Sigmoid colon (tissue), 7 donors: Measurements from ENCODE around the gene SNRPD2. TPM values are rescaled to one million over a fixed set of nuclear protein-coding genes. Genes with fewer than 3 reads are reported as not detected.
"Not testable (repeated sequence)": the region's sequence is repeated elsewhere in the genome, so short reads cannot be mapped to it uniquely, and the experiment has no call there.

ENCODE experiments used
- DNase-seq: peaks from one replicate; pipeline ENCODE4 v3.0.0-alpha.2; 2019
- H3K27ac ChIP-seq, 4 donors: fragments of 200-600 bp; sonication (generic); one replicate each; pipeline ENCODE4 v1.5.1; 2016 to 2019; ENCODE audit warnings: mild to moderate bottlenecking in 1 of 4
- H3K27me3 ChIP-seq, 3 donors: fragments of 200-600 bp; sonication (generic); one replicate each; pipeline ENCODE4 v1.5.1; 2019; ENCODE audit warnings: mild to moderate bottlenecking in 1 of 3
- H3K36me3 ChIP-seq, 4 donors: fragments of 200-600 bp; sonication (generic); one replicate each; pipeline ENCODE4 v1.5.1; 2016 to 2019
- H3K4me1 ChIP-seq, 4 donors: fragments of 200-600 bp; sonication (generic); one replicate each; pipeline ENCODE4 v1.5.1; 2017 to 2019
- H3K4me3 ChIP-seq, 4 donors: fragments of 200-600 bp; sonication (generic); one replicate each; pipeline ENCODE4 v1.5.1; 2017 to 2019; ENCODE audit warnings: mild to moderate bottlenecking in 2 of 4, moderate library complexity in 1 of 4
- H3K9me3 ChIP-seq, 4 donors: fragments of 200-600 bp in 3 of 4; sonication (generic) in 3 of 4; one replicate each; pipeline versions ENCODE4 v1.5.1 to v1.6.1; 2013 to 2019
- CTCF ChIP-seq, 4 experiments: fragments of 450-650 bp in 3 of 4; fragments of 200-600 bp in 1 of 4; IDR thresholded peaks; one replicate each; pipeline ENCODE4 v1.5.1; 2016 to 2019; ENCODE audit warnings: antibody characterized with exemption in 4 of 4, mild to moderate bottlenecking in 3 of 4, moderate library complexity in 2 of 4
- EP300 ChIP-seq, 4 donors: sonication (generic); formaldehyde crosslinking; IDR thresholded peaks; one replicate each; pipeline ENCODE4 v1.6.1; 2017; ENCODE audit warnings: antibody characterized with exemption in 4 of 4
- POLR2A ChIP-seq, 2 donors: fragments of 450-650 bp; IDR thresholded peaks; one replicate each; pipeline ENCODE4 v1.6.1; 2016; ENCODE audit warnings: antibody characterized with exemption in 2 of 2, mild to moderate bottlenecking in 2 of 2, moderate library complexity in 2 of 2
- POLR2AphosphoS5 ChIP-seq, 4 donors: sonication (generic); formaldehyde crosslinking; IDR thresholded peaks; one replicate each; pipeline ENCODE4 v1.6.1; 2017; ENCODE audit warnings: antibody characterized with exemption in 4 of 4
- WGBS, 2 donors: extraction: QIAGEN DNeasy Blood & Tissue Kit; methylation state at CpG; one replicate each; pipeline ENCODE4 v1.1.7; 2013; 5-methylcytosine and 5-hydroxymethylcytosine counted together
- intact Hi-C: fragments of 100-400 bp; cut with DNase I; formaldehyde crosslinking; loops from one replicate; pipeline ENCODE4 v1.15.1; 2023
- polyA plus RNA-seq, 3 donors: library from polyadenylated mRNA; stranded (reverse); fragments of 200-250 nt; gene quantifications; one replicate each; pipeline ENCODE4 v1.2.3, GENCODE V29; 2013
- total RNA-seq, 4 donors: library from RNA; depleted of rRNA; stranded (reverse); fragments of >200 nt; gene quantifications; one replicate each; pipeline ENCODE4 v1.1.0, GENCODE V29; 2016
- donor health status: healthy with polysubstance abuse.
- donor health status: Bipolar disorder and iron deficiency.
- donor health status: healthy.

The SNRPD2 gene
- total and polyA plus RNA-seq, 7 donors: 145 to 423 (median 261) TPM

- Histone ChIP-seq H3K4me3 (no peak overlapping the region), H3K4me1 (peaks cover 0 to 14% (median 11%) of the 10 kb centered on the region in 4 donors), H3K9me3 (no peaks in the 10 kb centered on the region), H3K36me3 (peaks cover 14 to 48% (median 28%) of the 10 kb centered on the region in 4 donors), H3K27ac (no peak overlapping the region), H3K27me3 (no peaks in the 10 kb centered on the region)
- intact Hi-C loops: no loop called here
- no peak for DNase-seq
- TF ChIP-seq POLR2AphosphoS5 (IDR thresholded peaks at IDR 0.05) (no peak), CTCF (IDR thresholded peaks at IDR 0.05) (no peak), EP300 (IDR thresholded peaks at IDR 0.05) (no peak), POLR2A (IDR thresholded peaks at IDR 0.05) (no peak)
- WGBS, 2 donors: 93 to 96% methylated on average over 9 of the region's 9 CpGs
Observed at GRCh38 chr19:45687599-45687998, 4.2 kb downstream of the SNRPD2 start.

GRCh38 chr19:45685045-45685444, 6.7 kb downstream of the SNRPD2 start:
- intact Hi-C loops, H3K27ac ChIP-seq, DNase-seq, H3K9me3 ChIP-seq, H3K4me3 ChIP-seq, H3K27me3 ChIP-seq: not testable (repeated sequence)
- Histone ChIP-seq H3K4me1 (peaks cover 0 to 17% (median 8%) of the 10 kb centered on the region in 4 donors), H3K36me3 (peaks cover 14 to 48% (median 28%) of the 10 kb centered on the region in 4 donors)
- 66 to 87% methylated on average over 11 of the region's 11 CpGs for WGBS, 2 donors

GRCh38 chr19:45682908-45683307, 8.8 kb downstream of the SNRPD2 start:
- Histone ChIP-seq H3K9me3 (no peaks in the 10 kb centered on the region), H3K4me3 (no peak overlapping the region), H3K27me3 (peaks cover 10 to 25% (median 20%) of the 10 kb centered on the region in 3 donors), H3K36me3 (peaks cover 9 to 30% (median 22%) of the 10 kb centered on the region in 4 donors), H3K4me1 (peaks cover 0 to 15% (median 9%) of the 10 kb centered on the region in 4 donors), H3K27ac (no peak overlapping the region)
- DNase-seq: no peak
- WGBS, 2 donors: 85 to 89% methylated on average over 5 of the region's 5 CpGs
- intact Hi-C loops: no loop called here
- TF ChIP-seq CTCF (IDR thresholded peaks at IDR 0.05) (no peak), POLR2AphosphoS5 (IDR thresholded peaks at IDR 0.05) (no peak), EP300 (IDR thresholded peaks at IDR 0.05) (no peak), POLR2A (IDR thresholded peaks at IDR 0.05) (no peak)

- intact Hi-C loops: no loop called here
- 68 to 85% methylated on average over 8 of the region's 8 CpGs for WGBS, 2 donors
- TF ChIP-seq CTCF (IDR thresholded peaks at IDR 0.05) (no peak), POLR2A (IDR thresholded peaks at IDR 0.05) (no peak), POLR2AphosphoS5 (IDR thresholded peaks at IDR 0.05) (no peak), EP300 (IDR thresholded peaks at IDR 0.05) (no peak)
- peaks cover under 1 to 22% (median 14%) of the 10 kb centered on the region in 4 donors for H3K36me3 ChIP-seq
- H3K4me1 ChIP-seq: peaks cover 0 to 23% (median 17%) of the 10 kb centered on the region in 4 donors
- H3K27me3 ChIP-seq: peaks cover 18 to 33% (median 28%) of the 10 kb centered on the region in 3 donors
- no peaks in the 10 kb centered on the region for H3K9me3 ChIP-seq
- H3K4me3 ChIP-seq: peak overlapping the region in 1 of 4 donors; percentile 19
- H3K27ac ChIP-seq: peak overlapping the region; percentile 66 to 82 (median 78)
- no peak for DNase-seq
Observed at GRCh38 chr19:45682117-45682516, 9.6 kb downstream of the SNRPD2 start.

GRCh38 chr19:45681391-45682015, 10.2 kb downstream of the SNRPD2 start:
- DNase-seq: peak; percentile 93
- Histone ChIP-seq H3K4me1 (peaks cover 0 to 28% (median 23%) of the 10 kb centered on the region in 4 donors), H3K27ac (peak overlapping the region; percentile 66 to 82 (median 78)), H3K36me3 (peaks cover 0 to 16% (median 8%) of the 10 kb centered on the region in 4 donors), H3K27me3 (peaks cover 24 to 39% (median 34%) of the 10 kb centered on the region in 3 donors), H3K4me3 (peak overlapping the region; percentile 19 to 49 (median 42)), H3K9me3 (no peaks in the 10 kb centered on the region)
- TF ChIP-seq CTCF (IDR thresholded peaks at IDR 0.05) (peak; percentile 87 to 99 (median 90)), POLR2A (IDR thresholded peaks at IDR 0.05) (no peak)
- intact Hi-C loops: no loop called here
- 1 to 3% methylated on average over 51 of the region's 51 CpGs for WGBS, 2 donors
